Small intestine (tissue), 7 donors: Measurements from ENCODE around the gene PARL. TPM values are rescaled to one million over a fixed set of nuclear protein-coding genes. Genes with fewer than 3 reads are reported as not detected.

ENCODE experiments used
- DNase-seq, 2 donors: peaks; one replicate each; pipeline versions ENCODE4 v3.0.0 to v3.0.0-alpha.2; 2013
- FAIRE-seq: peaks from 2 replicates; lab custom pipeline; 2012; peaks lifted over from hg19 to GRCh38; lab: Jason Lieb, UNC
- H3K27ac ChIP-seq, 3 donors: one replicate each; pipeline ENCODE4 v1.5.1; 2013; ENCODE audit warnings: low read length in 2 of 3, mild to moderate bottlenecking in 2 of 3, control low read depth in 1 of 3, inconsistent platforms in 1 of 3, low read depth in 1 of 3, moderate library complexity in 1 of 3
- H3K27me3 ChIP-seq, 3 donors: one replicate each; pipeline ENCODE4 v1.6.1; 2013; ENCODE audit warnings: low read length in 3 of 3, inconsistent platforms in 1 of 3; ENCODE audit not compliant: control insufficient read depth in 3 of 3, insufficient read depth in 3 of 3
- H3K36me3 ChIP-seq, 3 donors: one replicate each; pipeline ENCODE4 v1.6.1; 2013; ENCODE audit warnings: low read length in 3 of 3, inconsistent platforms in 1 of 3, low read depth in 1 of 3, mild to moderate bottlenecking in 1 of 3, moderate library complexity in 1 of 3; ENCODE audit not compliant: control insufficient read depth in 3 of 3, insufficient read depth in 2 of 3
- H3K4me1 ChIP-seq, 3 donors: one replicate each; pipeline ENCODE4 v1.6.1; 2013; ENCODE audit warnings: low read length in 2 of 3, inconsistent platforms in 1 of 3, low read depth in 1 of 3, mild to moderate bottlenecking in 1 of 3, moderate library complexity in 1 of 3; ENCODE audit not compliant: control insufficient read depth in 3 of 3, insufficient read depth in 2 of 3
- H3K4me3 ChIP-seq, 3 donors: one replicate each; pipeline ENCODE4 v1.5.1; 2013; ENCODE audit warnings: low read length in 3 of 3, control low read depth in 1 of 3, inconsistent platforms in 1 of 3, low read depth in 1 of 3, mild to moderate bottlenecking in 1 of 3, moderate library complexity in 1 of 3
- H3K9me3 ChIP-seq, 2 donors: one replicate each; pipeline ENCODE4 v1.6.1; 2013; ENCODE audit warnings: low read depth in 1 of 2, low read length in 1 of 2; ENCODE audit not compliant: control insufficient read depth in 2 of 2, insufficient read depth in 1 of 2
- WGBS, 3 donors: extraction: QIAGEN DNeasy Blood & Tissue Kit; methylation state at CpG; one replicate each; pipeline ENCODE4 v1.1.7; 2013; 5-methylcytosine and 5-hydroxymethylcytosine counted together
- polyA plus RNA-seq, 4 donors: library from polyadenylated mRNA; stranded (reverse) in 3 of 4; unstranded in 1 of 4; fragments of 200-250 nt in 3 of 4; fragments of 120-200 nt in 1 of 4; gene quantifications; one replicate each; pipeline versions ENCODE4 v1.2.1 to v1.2.3, GENCODE V29; 2013
- donor health status: healthy with polysubstance abuse.
- donor health status: control.
- donor health status: control.
- donor health status: Bipolar disorder and iron deficiency.
- donor health status: healthy.

Gene PARL
- polyA plus RNA-seq, 4 donors: 43.7 to 77.3 (median 73.2) TPM

DNA sequence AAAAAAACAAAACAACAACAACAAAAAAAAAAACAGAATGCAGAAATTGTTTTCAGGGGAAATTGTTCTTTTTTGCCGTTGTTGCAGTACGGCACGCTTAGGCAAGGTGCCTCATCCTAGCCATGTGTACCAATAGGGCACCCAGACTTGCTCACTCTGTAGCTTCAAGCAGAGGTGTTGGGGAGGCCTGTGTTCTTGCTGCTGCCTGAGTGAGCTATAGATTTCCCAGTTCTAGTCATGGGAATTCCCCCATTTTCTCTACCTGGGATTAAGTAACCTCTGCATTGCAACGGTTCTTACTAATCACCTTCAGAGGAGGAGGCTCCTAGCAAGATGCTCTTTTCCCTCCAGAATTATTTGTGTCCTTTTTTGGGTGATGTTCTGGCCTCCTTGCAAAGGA lies 12.9 kb upstream of the PARL start:
- no peak overlapping the region for H3K27ac ChIP-seq
- FAIRE-seq: no peak
- 76 to 84% (median 78%) methylated on average over 4 of the region's 4 CpGs for WGBS, 3 donors
- no peak overlapping the region for H3K4me3 ChIP-seq
- no peaks in the 10 kb centered on the region for H3K4me1 ChIP-seq
- no peak for DNase-seq
- peaks cover 0 to 8% (median 0%) of the 10 kb centered on the region in 3 donors for H3K27me3 ChIP-seq
- H3K36me3 ChIP-seq: no peaks in the 10 kb centered on the region
- no peaks in the 10 kb centered on the region for H3K9me3 ChIP-seq

DNA sequence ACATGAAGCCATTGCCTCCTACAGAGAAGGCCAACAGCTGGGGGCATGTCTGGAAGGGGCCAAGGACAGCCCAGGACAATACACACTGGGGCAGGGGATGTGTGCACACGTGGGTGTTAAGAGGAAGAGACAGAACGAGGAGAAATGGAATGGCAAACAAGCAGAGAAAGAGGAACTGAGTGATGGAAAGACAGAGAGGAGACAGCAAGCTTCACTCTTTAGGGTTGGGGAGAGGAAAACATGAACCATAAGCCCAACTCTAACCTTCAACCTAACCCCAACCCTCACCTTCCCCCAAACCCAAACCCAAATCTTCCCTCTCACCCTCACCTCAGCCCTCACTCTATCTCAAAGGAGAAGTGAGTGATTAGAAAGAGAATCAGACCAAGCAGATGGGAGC lies 11.9 kb upstream of the PARL start:
- no peak for DNase-seq
- WGBS, 3 donors: 47 to 55% (median 49%) methylated on average over 2 of the region's 2 CpGs

GRCh38 chr3:183896184-183896583 lies 11.5 kb upstream of the PARL start:
- Histone ChIP-seq H3K27ac (no peak overlapping the region), H3K36me3 (no peaks in the 10 kb centered on the region), H3K4me1 (no peaks in the 10 kb centered on the region), H3K27me3 (peaks cover 0 to 8% (median 0%) of the 10 kb centered on the region in 3 donors), H3K9me3 (no peaks in the 10 kb centered on the region), H3K4me3 (no peak overlapping the region)
- 69 to 83% (median 71%) methylated on average over 3 of the region's 3 CpGs for WGBS, 3 donors
- DNase-seq (no peak), FAIRE-seq (no peak)

More for the DNA sequence above, 11.9 kb upstream of the PARL start:
- no peaks in the 10 kb centered on the region for H3K4me1 ChIP-seq
- FAIRE-seq: no peak
- H3K27ac ChIP-seq: no peak overlapping the region
- H3K9me3 ChIP-seq: no peaks in the 10 kb centered on the region
- no peak overlapping the region for H3K4me3 ChIP-seq
- peaks cover 0 to 8% (median 0%) of the 10 kb centered on the region in 3 donors for H3K27me3 ChIP-seq
- H3K36me3 ChIP-seq: no peaks in the 10 kb centered on the region

GRCh38 chr3:183895774-183896173 lies 11.1 kb upstream of the PARL start:
- DNase-seq (no peak), FAIRE-seq (no peak)
- WGBS, 3 donors: 87 to 90% (median 87%) methylated on average over 6 of the region's 6 CpGs

GRCh38 chr3:183895296-183895695 lies 10.6 kb upstream of the PARL start:
- H3K36me3 ChIP-seq: no peaks in the 10 kb centered on the region
- DNase-seq: peak; percentile 47 to 48
- H3K27ac ChIP-seq: no peak overlapping the region
- H3K9me3 ChIP-seq: no peaks in the 10 kb centered on the region
- no peaks in the 10 kb centered on the region for H3K4me1 ChIP-seq
- WGBS, 3 donors: 19 to 20% (median 20%) methylated on average over 5 of the region's 5 CpGs
- H3K4me3 ChIP-seq: no peak overlapping the region
- no peak for FAIRE-seq
- H3K27me3 ChIP-seq: peaks cover 0 to 8% (median 0%) of the 10 kb centered on the region in 3 donors

More at GRCh38 chr3:183895774-183896173, 11.1 kb upstream of the PARL start:
- Histone ChIP-seq H3K4me3 (no peak overlapping the region), H3K27me3 (peaks cover 0 to 8% (median 0%) of the 10 kb centered on the region in 3 donors), H3K9me3 (no peaks in the 10 kb centered on the region), H3K4me1 (no peaks in the 10 kb centered on the region), H3K27ac (no peak overlapping the region), H3K36me3 (no peaks in the 10 kb centered on the region)

DNA sequence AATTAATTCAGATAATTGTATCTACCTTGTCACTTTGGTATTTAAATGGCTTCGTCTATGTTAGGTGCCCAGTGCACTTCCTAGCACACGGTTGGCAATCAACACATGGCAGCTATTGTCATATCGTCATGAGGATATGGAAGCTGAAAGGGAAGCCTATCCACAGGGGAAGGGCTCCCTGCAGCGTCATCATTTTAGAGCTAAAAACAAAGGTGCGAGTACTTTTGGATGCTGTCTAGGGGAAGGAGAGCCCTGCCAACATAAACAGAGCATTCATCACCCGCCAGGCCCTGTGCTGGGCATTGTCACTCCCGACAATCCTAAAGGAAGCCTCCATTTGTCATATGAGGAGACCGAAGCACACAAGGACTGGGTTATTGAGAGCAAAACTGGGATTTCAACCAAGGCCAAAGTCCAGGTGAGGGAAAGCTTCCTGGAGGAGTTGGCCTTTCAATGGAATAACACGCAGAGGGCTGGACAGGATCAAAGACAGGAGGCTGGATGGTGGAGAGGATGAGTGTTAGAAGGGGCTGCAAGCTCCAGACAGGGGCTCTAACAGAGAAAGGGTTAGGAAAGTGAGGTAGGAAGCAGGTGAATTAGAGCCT lies 8.0 kb upstream of the PARL start:
- Histone ChIP-seq H3K27me3 (peaks cover 0 to 4% (median 2%) of the 10 kb centered on the region in 3 donors), H3K27ac (peak overlapping the region in 1 of 3 donors; percentile 15), H3K36me3 (no peaks in the 10 kb centered on the region), H3K4me3 (no peak overlapping the region), H3K4me1 (no peaks in the 10 kb centered on the region), H3K9me3 (no peaks in the 10 kb centered on the region)
- FAIRE-seq: no peak
- WGBS, 3 donors: 37 to 44% (median 43%) methylated on average over 9 of the region's 9 CpGs
- DNase-seq: peak; percentile 31 to 71

GRCh38 chr3:183885766-183886165 lies 1.1 kb upstream of the PARL start:
- FAIRE-seq (no peak), DNase-seq (no peak)
- H3K9me3 ChIP-seq: no peaks in the 10 kb centered on the region
- WGBS, 3 donors: 90 to 94% (median 91%) methylated on average over 10 of the region's 10 CpGs
- peaks cover 0 to 1% (median 0%) of the 10 kb centered on the region in 3 donors for H3K36me3 ChIP-seq
- H3K27me3 ChIP-seq: peaks cover 0 to 4% (median 2%) of the 10 kb centered on the region in 3 donors
- H3K4me1 ChIP-seq: peaks cover 3 to 6% (median 5%) of the 10 kb centered on the region in 3 donors
- no peak overlapping the region for H3K27ac ChIP-seq
- no peak overlapping the region for H3K4me3 ChIP-seq

DNA sequence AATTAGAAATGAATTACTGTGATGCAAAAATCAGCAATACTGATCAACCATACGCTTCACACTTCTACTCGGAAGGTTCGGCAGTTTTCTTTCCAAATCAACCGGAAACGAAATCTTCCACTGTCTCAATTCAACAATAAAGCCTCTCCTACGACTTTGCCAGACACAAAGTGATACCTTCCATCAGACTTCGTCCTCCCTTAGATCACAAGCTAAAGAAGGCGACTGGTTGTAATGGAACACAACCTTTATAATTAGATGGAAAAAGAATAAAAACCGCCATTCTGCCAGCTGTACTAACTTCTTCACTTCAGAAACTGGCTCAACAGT lies 618 bp downstream of the PARL start:
- Histone ChIP-seq H3K27me3 (peaks cover 0 to 4% (median 0%) of the 10 kb centered on the region in 3 donors), H3K4me3 (peak overlapping the region; percentile 70 to 96 (median 86)), H3K4me1 (peaks cover 3 to 6% (median 5%) of the 10 kb centered on the region in 3 donors), H3K27ac (peak overlapping the region; percentile 60 to 83 (median 62)), H3K9me3 (no peaks in the 10 kb centered on the region), H3K36me3 (peaks cover 0 to 7% (median 1%) of the 10 kb centered on the region in 3 donors)
- no peak for DNase-seq
- WGBS, 3 donors: 1 to 2% (median 1%) methylated on average over 9 of the region's 9 CpGs
- no peak for FAIRE-seq
